Umbilical cord (tissue), 2 donors: ENCODE measurements around the gene STK39. TPM values are rescaled to one million over a fixed set of nuclear protein-coding genes. Genes with fewer than 3 reads are reported as not detected.

ENCODE experiments used
- DNase-seq: peaks from one replicate; pipeline ENCODE4 v3.0.0-alpha.2; 2015; ENCODE audit warnings: low spot score
- total RNA-seq: library from RNA; depleted of rRNA; stranded (reverse); fragments of >200 nt; gene quantifications from one replicate; pipeline ENCODE4 v1.2.3, GENCODE V29; 2014; ENCODE audit warnings: low replicate concordance; ENCODE audit not compliant: insufficient read depth

The STK39 gene
- total RNA-seq, 1 donor from 2014 or later, result 9.6 TPM

DNA sequence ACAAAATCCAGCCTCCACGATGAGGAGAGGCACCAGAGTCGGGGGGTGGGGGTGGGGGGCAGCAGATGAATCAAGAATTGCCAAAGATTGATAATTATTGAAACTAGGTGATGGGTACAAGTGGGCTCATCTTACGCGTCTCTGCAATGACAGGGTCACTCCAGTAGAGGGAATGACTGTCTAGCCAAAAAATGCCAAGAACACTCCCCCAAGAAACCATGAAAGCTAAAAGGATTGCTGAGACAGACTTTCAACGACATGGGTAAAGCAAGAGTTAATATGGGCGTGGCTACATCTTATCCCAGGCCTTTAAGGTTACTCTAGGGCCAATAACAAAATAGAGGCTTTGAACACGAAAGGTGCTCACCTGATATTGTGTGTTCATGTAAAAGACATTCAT lies 86.5 kb downstream of the STK39 start:
- DNase-seq, result no peak

- DNase-seq, result no peak
Measured at GRCh38 chr2:168159754-168160585, 87.4 kb downstream of the STK39 start.

GRCh38 chr2:168158586-168158985 lies 88.8 kb downstream of the STK39 start:
- DNase-seq, result no peak

DNA sequence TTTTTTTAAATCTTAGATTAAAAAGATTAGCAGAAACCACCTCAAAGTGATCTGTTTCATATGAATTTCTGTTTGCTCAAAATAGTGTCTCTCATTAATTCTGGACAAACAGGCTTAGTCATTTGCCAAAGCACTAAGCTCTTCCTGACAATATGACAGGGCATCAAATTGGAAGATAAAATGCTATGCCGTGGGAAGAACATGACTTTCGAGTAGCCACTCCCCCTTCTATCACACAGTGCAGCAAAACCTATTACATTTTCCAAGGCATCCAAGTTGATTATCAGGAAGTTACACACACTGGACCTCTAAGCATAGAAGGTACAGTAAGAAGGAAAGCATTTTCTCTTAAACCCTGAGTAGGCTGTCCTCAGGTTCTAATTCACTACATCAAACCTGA lies 89.5 kb downstream of the STK39 start:
- DNase-seq, result no peak

GRCh38 chr2:168157070-168157469 lies 90.3 kb downstream of the STK39 start:
- no peak for DNase-seq

DNA sequence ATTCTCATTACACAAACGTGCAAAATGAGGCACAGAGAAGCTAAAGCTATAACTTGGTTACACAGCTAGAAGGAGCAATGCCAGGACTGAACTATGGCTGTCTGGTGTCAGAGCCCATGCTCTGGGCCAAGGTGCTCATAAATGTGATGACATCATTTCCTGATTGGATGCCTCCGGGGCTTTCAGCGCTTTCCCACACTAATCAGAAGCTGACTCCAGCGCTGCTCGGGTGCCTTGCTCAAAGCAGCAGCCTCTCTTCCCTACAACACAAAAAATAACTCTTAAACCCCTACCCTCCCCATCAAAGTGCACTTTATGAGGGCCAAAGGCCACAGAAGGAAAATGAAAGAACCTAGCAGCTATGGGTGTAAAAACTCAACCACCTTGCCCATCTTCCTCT lies 90.7 kb downstream of the STK39 start:
- DNase-seq, result no peak

DNA sequence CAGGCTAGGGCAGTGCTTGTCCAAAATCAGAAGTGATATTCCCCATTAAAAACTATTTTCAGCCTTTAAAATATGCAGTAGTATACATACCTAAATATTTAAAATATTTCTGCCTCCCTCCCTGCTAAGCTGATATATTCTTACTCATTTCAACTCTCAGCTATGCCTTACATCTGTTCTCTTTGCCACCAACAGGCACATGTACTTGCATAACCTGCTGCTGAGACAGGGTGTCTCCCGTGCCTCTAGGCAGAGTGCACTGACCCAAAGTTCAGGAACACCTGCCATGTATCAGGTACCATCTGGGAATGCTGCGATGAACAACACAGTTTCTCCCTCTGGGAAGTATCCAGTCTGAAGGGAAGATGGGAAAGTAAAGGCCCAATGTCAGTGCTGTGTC lies 91.7 kb downstream of the STK39 start:
- no peak for DNase-seq

- peak; percentile 33 for DNase-seq
Measured at GRCh38 chr2:168155046-168155445, 92.3 kb downstream of the STK39 start.

DNA sequence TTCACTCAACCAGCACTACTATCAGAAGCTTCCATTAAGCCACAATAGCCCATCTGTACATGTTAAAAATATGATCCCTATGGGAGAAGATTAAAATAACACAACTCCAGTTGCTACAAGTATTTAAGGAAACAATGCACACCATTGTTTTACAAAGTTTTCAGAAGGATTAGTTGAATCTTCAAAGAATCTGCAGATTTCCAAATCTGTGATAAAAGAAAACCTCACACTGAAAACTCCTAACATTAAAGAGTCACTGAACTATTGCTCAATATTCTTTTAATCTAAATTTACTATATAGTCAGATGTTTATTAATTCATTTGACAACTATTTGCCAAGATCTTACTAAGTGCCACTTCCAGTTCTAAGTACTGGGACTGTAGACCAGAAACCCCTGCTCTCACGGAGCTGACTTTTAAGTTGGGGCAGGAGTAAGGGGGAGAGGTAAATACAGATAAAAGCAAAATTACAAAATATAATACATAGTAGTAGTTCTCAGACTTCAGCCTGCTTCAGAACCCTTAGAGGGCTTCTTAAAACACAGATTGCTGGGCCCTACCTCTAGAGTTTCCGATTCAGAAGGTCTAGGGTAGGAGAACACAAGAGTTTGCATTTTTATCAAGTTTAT lies 94.4 kb downstream of the STK39 start:
- no peak for DNase-seq

- DNase-seq, result no peak
Measured at GRCh38 chr2:168149986-168150385, 97.4 kb downstream of the STK39 start.

- DNase-seq, result no peak
Measured at GRCh38 chr2:168149150-168149974, 98.0 kb downstream of the STK39 start.

DNA sequence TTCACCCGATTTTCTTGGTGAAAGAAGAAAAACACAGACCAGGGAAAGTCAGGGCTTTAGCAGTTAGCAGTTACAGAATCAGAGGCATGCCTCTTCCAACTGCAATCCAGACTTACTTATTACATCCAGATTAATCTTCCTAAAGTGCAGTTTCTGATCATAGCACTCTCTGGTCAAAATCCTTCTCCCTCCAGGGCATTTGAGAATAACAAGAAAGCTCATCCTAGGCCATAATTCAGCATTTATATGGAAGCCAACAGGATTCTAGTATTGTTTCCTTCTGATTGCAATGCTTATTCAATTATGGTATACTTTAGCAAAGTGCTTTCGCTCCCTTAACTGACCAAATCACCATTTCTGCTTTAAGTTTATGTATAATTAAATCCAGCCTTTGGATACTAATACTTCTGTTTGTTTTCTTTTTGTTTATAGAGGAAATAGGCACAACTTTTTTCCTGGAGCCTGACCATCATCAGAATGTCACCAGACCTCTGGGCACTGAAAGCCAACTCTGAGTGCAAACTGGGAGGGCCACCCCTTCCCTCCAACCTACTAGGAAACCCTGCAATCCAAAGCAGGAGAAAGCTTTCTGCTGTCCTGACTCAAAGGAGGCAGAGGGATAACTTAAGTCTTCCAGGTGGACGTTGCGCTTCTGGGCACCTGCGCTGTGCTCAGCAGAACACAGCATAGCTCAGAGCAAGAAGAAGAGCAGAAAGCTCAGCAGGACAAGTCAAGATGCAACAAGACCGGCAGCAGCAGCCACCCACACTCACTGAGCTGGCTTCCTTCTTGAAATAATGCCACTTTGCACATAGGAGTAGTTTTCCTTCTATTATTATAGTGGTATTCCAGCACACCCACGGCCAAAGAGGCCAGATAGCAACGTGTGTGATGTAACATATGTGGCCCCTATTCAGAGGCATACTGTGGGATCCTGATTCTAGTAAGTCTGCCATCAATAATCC lies 99.3 kb downstream of the STK39 start:
- peak; percentile 71 for DNase-seq

DNA sequence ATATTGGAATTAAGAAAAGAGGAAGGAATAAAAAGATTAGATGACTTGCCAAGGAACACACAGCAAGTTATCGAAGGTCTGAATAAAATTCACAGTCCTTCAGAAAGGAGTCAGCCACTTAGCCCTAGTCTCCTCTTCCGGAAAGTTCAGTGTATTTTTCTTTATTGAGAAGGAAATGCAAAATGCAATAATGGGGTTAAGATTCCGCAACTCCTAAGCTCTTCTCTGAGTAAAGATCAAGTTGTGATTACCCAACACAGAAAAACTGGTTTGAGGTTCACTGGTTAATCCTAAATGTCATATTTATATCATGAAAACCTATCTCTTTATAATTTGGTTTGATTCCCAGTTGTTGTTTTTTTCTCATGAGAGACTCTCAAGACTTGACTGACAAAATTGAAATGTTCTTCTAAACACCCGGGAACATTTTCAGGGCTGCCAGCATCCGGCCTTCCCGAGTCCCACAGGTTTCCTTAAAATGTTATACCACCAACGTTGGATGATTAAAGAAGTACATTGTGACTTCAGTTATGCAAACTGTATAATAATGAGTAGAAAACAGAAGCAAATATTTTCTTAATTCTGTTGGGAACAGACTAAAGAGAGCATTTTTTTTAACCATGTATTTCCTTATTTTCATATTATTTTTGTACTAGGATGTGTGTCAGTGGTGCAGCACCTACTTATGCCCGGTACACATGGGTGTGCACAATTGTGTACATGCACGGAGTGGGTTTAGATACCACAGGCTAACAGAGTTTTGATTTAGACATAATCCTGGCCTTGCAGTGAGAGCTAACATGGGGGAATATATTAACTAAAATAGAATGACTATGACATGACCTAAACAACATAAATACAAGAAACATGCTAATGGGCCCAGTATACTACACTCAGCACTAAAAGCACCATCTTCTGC lies 100.2 kb downstream of the STK39 start:
- no peak for DNase-seq

DNA sequence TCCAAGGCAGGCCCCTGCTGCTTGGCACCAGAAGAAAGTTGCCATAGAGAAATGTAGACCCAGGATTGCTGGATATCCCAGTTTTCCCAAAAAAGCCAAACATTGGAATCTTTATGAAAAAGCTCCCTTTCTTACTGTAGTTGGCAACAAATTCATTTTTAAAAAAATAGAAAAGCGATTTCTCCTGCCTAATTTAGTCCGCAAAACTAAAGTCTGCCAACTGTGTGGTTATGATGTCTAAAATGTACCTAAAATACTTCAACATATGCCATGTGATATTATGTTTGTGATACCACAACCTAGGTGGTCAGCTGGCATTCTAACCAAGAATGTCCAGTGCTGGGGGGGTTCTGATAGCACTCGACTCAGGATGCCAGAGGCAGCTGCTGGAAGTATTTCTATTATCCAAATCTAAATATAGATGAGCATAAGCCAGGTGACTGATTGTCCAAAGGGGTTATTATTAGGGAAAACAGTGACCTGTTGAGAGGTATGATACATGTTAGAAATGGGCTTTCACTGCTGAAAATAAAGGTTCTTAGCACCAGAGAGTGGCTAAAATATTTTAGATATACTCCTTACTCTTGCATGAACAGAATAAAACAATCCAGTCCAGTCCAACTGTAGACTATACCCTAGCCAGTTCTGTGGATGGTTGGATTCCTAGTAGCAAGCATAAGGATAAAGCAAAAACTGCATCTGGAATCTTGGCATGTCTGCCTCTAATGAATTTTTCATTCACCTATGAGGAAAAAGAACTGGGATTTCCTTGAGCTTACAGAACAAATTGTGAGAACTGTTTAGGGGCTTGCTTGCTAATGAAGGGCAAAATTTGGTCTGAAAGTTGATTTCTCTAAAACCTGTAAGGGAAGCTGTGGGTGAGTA lies 101.7 kb downstream of the STK39 start:
- DNase-seq, result no peak

GRCh38 chr2:168145011-168145410 lies 102.4 kb downstream of the STK39 start:
- no peak for DNase-seq

DNA sequence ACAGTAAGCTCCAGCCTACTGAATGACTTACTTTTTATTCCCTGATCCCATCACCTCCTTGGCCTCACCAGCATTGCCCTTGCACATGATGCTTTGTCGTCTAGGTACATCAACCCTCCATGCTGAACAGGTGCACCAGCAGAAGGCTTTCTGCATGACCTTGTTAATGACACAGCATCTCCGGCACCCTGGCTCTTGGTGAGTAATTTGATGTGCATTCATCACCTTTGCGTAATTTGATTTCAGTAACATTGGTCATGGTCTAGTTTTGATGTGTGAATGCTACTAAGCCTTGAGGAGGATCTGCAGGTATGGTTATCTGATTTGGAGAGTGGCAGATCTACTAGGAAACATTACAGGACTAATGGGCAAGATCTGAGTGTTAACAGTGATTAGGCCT lies 103.6 kb downstream of the STK39 start:
- no peak for DNase-seq

GRCh38 chr2:168140892-168141291 lies 106.5 kb downstream of the STK39 start:
- no peak for DNase-seq

- DNase-seq, result no peak
Measured at GRCh38 chr2:168139852-168140251, 107.5 kb downstream of the STK39 start.

- DNase-seq, result no peak
Measured at GRCh38 chr2:168138901-168139300, 108.5 kb downstream of the STK39 start.
